SHP77 (cell line): ENCODE results near the gene ASB18.

ENCODE experiments used
- DNase-seq, 2 experiments: peaks; one replicate each; lab custom pipeline; 2025; lab: John Stamatoyannopoulos, UW

ASB18 gene

GRCh38 chr2:236241181-236242056 is 22.8 kb downstream of the ASB18 start:
- no peak for DNase-seq

GRCh38 chr2:236240228-236240990 is 23.8 kb downstream of the ASB18 start:
- DNase-seq, result no peak

- DNase-seq, result no peak
Measured at GRCh38 chr2:236239276-236240065, 24.7 kb downstream of the ASB18 start.

- DNase-seq, result no peak
Measured at GRCh38 chr2:236238751-236239150, 25.5 kb downstream of the ASB18 start.

- DNase-seq, result no peak
Measured at GRCh38 chr2:236237468-236238190, 26.6 kb downstream of the ASB18 start.

GRCh38 chr2:236236559-236237452 is 27.4 kb downstream of the ASB18 start:
- DNase-seq, result no peak

GRCh38 chr2:236229186-236229585 is 35.0 kb downstream of the ASB18 start:
- no peak for DNase-seq

- DNase-seq, result no peak
Measured at GRCh38 chr2:236223675-236224074, 40.5 kb downstream of the ASB18 start.

GRCh38 chr2:236221798-236222197 is 42.4 kb downstream of the ASB18 start:
- no peak for DNase-seq

GRCh38 chr2:236219411-236219810 is 44.8 kb downstream of the ASB18 start:
- no peak for DNase-seq

- no peak for DNase-seq
Measured at GRCh38 chr2:236217926-236218325, 46.3 kb downstream of the ASB18 start.

- DNase-seq, result no peak
Measured at GRCh38 chr2:236216711-236217110, 47.5 kb downstream of the ASB18 start.

GRCh38 chr2:236215761-236216333 is 48.4 kb downstream of the ASB18 start:
- DNase-seq, result peak in 1 of 2 experiments; percentile 56

GRCh38 chr2:236215196-236215595 is 49.0 kb downstream of the ASB18 start:
- no peak for DNase-seq

GRCh38 chr2:236214376-236214995 is 49.7 kb downstream of the ASB18 start:
- DNase-seq, result no peak

GRCh38 chr2:236211296-236211695 is 52.9 kb downstream of the ASB18 start:
- DNase-seq, result no peak

GRCh38 chr2:236210536-236210935 is 53.7 kb downstream of the ASB18 start:
- DNase-seq, result no peak

GRCh38 chr2:236209996-236210395 is 54.2 kb downstream of the ASB18 start:
- no peak for DNase-seq

GRCh38 chr2:236209535-236209934 is 54.7 kb downstream of the ASB18 start:
- no peak for DNase-seq
